Right hindlimb (tissue), 1 donor: ENCODE data around the gene TCIRG1.

ENCODE experiments used
- DNase-seq: peaks from one replicate; pipeline ENCODE4 v3.0.0-alpha.2; 2018

Gene TCIRG1

DNA sequence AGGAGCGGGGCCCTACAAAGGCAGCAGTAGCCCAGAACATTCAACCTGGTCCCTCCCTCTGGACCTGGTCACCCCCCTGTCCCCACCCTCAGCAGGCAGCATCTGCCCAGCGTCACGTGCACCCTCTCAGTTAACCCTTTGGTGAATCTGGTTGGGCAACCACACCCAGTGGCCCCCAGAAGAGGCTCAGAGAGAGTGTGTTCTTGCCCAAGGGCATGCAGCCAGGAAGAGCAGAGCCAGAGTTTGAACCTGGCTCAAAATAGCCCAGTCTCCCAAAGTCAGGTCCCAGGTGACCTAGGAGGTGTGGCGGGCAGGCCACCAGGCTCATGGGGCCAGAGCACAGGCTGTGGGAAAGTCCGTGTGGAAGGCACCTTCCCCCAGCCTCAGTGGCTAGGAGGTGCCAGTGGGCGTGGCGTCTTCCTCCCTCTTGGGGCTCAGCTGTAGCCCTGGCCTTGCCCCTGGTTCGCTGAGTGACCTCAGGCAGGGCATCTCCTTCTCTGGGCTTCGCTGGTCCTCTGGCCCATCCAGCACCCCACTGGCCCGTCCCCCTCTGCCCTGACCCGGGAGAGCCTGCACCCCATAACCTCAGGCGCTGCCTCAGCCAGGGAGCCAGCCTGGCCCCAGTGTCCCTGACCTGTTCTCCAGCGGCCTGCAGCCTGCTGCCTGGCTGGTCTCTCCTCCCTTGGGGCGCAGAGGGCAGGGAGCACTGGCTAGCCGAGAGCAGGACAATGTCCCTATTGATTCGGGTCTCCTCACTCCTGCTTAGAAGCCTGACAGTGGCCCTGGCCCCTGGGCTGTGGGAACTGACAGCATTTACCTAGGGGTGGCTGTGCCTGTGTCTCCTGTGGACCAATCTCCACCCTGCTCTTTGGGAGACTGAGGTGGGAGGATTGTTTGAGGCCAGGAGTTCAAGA lies 21.7 kb upstream of the TCIRG1 start:
- DNase-seq: no peak

GRCh38 chr11:68017980-68018729 lies 20.7 kb upstream of the TCIRG1 start:
- DNase-seq: no peak

- DNase-seq: no peak
Observed at GRCh38 chr11:68018730-68019190, 20.1 kb upstream of the TCIRG1 start.

- no peak for DNase-seq
Observed at GRCh38 chr11:68019486-68019885, 19.3 kb upstream of the TCIRG1 start.

DNA sequence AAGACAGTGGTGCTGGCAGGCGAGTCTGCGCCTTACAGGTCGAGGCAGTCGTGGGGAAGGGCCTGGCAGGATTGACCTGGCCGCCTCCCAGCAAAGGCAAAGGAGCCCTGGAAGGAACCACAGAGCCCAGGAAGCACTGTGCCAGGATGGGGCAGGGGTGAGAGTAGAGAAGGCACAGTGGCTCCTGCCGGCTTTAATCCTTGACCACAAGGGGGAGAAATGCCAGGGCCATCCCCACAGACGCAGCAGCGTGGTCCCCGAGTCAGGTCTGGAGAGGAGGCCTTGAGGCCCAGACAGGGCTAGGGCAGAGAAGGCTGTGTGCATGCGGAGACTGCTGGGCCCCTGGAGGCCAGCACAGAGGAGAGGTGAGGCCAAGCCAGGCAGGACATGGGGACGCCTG lies 18.2 kb upstream of the TCIRG1 start:
- no peak for DNase-seq

GRCh38 chr11:68021167-68021787 lies 17.5 kb upstream of the TCIRG1 start:
- no peak for DNase-seq

DNA sequence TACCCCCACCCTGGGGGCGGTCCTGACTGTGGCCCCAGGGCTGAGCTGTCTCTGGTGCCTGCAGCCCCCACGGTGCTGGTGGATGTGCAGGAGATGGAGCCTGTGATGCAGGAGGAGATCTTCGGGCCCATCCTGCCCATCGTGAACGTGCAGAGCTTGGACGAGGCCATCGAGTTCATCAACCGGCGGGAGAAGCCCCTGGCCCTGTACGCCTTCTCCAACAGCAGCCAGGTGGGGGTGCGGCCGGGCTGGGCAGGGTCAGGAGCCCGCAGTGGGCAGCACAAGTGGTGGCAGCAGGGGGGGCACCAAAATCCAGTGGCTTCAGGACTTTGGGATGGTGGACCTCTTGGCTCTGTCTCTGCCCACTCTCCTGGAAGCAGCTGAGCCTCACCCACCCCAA lies 16.3 kb upstream of the TCIRG1 start:
- no peak for DNase-seq

DNA sequence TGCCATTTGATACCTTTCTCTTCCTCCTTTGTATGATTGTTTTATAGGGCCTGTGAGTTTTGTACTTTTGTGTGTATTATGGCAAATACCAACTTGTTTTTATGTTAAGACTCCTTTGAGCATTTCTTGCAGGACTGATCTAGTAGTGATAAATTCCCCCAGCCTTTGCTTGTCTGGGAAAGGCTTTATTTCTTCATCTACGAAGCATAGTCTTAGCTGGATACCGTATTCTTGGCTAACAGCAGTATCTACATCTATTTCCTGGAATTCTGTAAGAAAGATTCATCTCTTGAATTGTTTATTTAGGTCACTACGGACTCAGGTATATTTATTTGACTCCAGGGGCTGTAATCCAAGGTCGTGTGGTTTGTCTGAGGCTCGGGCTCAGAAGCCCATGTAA lies 14.3 kb upstream of the TCIRG1 start:
- DNase-seq: no peak

DNA sequence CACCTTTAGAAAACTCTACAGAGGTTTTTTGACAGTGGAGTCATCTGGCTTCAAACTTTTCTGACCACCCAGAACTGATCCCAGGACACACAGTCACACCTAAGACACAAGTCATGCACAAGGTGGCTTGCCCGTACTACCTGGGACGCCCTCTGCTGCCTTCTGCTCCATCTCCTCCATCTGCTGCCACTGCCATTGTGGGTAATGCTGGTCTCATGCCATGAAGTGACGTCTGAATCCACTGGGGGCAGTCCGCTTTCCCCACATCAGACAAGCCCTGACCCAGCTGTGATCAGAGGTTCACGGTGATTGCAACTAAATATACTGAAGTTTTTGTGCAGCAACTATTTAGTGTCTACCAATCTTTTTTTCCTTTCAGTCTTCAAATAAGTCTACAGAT lies 13.8 kb upstream of the TCIRG1 start:
- no peak for DNase-seq

- no peak for DNase-seq
Observed at GRCh38 chr11:68026391-68027105, 12.3 kb upstream of the TCIRG1 start.

- DNase-seq: no peak
Observed at GRCh38 chr11:68027667-68028066, 11.2 kb upstream of the TCIRG1 start.

DNA sequence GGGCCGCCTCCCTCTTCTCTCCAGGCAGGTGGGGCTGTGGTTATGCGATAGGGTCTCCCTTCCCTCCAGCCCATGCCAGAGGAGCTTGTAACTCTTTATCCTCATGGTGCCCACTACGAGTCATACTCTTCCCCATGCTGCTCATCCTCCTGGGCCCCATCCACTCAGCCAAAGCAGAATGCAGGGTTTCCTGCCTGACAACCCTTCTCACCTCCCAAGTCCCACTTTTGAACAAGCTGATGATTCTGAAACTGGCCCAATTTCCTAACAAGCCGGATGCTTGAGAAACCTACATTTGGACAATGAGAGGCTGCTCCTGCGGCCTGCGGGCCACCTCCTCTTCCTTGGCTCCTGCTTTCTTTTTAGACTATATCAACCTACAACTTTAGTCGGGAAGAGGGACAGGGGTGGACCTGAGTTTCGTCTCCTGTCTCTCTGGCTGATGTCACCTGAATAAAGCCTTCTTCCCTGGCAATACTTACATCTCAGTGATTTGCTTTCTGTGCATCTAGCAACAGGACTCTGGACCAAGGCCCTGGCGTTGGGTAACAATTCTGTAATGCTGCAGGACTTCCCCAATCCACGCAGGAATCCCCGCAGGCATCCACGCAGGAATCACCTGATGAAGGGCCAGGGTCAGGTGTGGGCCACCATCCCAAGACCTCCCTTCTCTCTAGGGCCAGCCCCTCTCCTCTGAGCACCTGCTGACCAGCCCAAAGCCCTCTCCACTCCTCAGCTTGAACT lies 9.9 kb upstream of the TCIRG1 start:
- no peak for DNase-seq

DNA sequence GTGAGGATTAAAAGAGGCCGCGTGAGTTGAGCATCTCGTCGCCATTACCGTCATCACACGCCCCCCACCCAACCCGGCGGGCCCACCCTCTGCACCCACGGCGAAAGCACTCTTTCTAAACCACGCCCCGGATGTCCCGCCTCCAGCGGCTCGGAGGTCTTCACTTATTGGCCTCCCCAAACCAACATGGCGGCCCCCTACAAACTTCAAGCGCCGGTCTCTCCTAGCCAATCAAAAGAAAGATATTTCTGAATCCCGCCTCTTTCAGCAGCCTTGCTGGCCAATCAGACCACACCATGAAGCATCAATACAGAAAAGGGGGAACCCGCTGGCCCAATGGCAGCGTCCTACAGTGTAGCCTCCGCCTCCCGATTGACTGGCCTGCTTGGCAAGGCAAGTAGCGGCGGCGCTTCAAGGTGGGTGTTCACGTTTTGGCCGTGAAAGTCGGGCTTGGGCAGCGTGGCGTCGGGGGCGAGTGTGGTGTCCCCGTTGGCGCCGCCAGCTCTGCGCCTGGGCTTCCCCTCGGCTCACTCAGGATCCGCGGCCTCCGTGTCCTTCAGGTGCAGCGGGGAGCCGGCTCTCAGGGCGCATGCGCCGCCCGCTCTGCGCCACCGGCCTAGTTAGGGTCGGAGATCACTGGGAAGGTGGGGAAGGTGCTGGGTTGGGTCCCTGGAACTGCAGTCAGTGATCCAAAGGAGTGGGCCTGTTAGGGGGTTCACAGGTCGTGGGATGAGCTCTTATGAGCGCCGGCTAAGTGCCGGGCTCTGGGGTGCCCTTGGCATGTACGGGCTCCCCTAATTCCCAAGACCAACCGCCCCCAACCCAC lies 8.3 kb upstream of the TCIRG1 start, which contains the start of gene NDUFS8:
Gene NDUFS8 (plus strand): TSS at position 364 of the 826 bp plus-strand sequence. CDS start 1,471 bp downstream, outside the sequence.
- DNase-seq: peak; percentile 99

- no peak for DNase-seq
Observed at GRCh38 chr11:68031144-68031464, 7.7 kb upstream of the TCIRG1 start.

- no peak for DNase-seq
Observed at GRCh38 chr11:68032003-68032402, 6.8 kb upstream of the TCIRG1 start.

GRCh38 chr11:68032997-68033707 lies 5.7 kb upstream of the TCIRG1 start:
- no peak for DNase-seq

GRCh38 chr11:68033708-68034045 lies 5.1 kb upstream of the TCIRG1 start:
- no peak for DNase-seq

DNA sequence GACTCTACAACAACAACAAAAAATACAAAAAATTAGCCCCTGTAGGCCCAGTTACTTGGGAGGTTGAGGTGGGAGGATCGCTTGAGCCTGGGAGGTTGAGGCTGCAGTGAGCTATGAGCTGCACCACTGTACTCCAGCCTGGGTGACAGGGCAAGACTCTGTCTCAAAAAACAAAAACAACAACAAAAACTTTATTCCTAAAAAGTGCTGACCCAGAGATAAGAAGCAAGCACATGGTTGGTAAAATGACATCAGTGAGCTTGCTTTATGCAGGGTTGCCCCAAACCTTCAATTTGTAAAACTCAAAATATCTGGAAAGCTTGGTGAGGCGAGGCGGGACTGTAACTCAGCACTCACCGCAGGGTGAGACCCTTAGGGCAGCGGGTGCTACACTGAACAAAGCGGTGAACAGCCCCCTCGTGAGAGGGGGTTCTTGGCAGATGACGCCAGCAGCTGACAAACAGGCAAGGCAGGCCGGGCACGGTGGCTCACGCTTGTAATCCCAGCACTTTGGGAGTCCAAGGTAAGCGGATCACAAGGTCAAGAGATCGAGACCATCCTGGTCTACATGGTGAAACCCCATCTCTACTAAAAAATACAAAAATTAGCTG lies 3.5 kb upstream of the TCIRG1 start:
- no peak for DNase-seq

DNA sequence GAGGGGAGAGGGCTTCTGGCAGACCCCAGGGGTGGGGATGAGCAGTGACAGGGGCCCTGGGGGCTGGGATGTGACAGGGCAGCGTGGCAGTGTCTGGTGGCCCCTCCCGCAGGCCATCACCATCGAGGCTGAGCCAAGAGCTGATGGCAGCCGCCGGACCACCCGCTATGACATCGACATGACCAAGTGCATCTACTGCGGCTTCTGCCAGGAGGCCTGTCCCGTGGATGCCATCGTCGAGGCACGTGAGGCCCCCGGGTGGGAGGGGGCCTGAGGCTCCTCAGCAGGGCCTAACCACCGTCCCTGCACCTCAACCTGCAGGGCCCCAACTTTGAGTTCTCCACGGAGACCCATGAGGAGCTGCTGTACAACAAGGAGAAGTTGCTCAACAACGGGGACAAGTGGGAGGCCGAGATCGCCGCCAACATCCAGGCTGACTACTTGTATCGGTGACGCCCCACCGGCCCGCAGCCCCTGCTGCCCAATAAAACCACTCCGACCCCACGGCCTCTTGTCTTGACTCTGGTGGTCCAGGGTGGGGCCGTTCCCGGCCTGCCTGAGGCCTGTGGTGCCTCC lies 2.6 kb upstream of the TCIRG1 start:
- no peak for DNase-seq

DNA sequence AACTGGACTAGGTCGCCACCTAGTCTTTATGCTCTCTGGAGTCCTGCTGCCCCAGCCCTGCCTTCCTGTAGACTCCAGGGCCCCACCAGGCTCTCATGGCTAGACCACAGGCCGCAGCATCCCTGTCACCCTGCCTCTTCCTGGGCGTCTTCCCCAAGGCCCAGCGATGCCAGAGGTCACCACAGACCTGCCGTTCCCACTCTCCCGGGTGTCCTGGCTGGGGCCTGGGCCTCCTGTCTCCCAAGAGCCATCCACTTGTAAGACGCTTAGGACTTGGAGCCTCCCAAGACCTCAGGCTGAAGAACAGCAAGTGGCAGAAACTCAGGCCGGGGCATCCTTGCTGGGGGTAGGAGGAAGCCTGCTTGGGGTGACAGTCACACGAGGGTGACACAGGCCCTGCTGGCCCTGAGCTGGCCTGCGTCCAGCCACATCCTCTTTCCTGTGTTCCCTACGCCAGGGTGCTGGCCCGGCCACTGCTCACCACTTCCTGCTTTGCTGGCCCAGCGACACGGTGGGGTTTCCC lies 2.0 kb upstream of the TCIRG1 start:
- DNase-seq: no peak
